DND-41 (cell line): ENCODE results near the gene EXTL2.
A peak's percentile ranks its signal among the peaks of the same experiment; 100 is the strongest.

ENCODE experiments used
- ATAC-seq: fragments of 200-7000 bp; cut with Tn5 transposase; 3 replicates; pipeline ENCODE4 v1.9.1; 2021; ENCODE audit warnings: low read depth; ENCODE audit not compliant: insufficient read depth
- DNase-seq: peaks from one replicate; pipeline ENCODE4 v3.0.0-alpha.2; 2020
- H2AFZ ChIP-seq: 2 replicates; pipeline ENCODE4 v1.6.0; 2012; ENCODE audit warnings: low read depth, low read length
- H3K27ac ChIP-seq: 2 replicates; pipeline ENCODE4 v1.5.1; 2012; ENCODE audit warnings: low read length, inconsistent platforms
- H3K27me3 ChIP-seq: fragments of 200-600 bp; sonication (generic); 2 replicates; pipeline ENCODE4 v1.6.0; 2012; ENCODE audit warnings: low read length, mild to moderate bottlenecking, inconsistent platforms; ENCODE audit not compliant: insufficient read depth, poor library complexity
- H3K36me3 ChIP-seq: 2 replicates; pipeline ENCODE4 v1.5.1; 2012; ENCODE audit warnings: low read length, inconsistent platforms; ENCODE audit not compliant: insufficient read depth
- H3K4me1 ChIP-seq: 2 replicates; pipeline ENCODE4 v1.5.1; 2012; ENCODE audit warnings: mild to moderate bottlenecking, low read length; ENCODE audit not compliant: insufficient read depth
- H3K4me2 ChIP-seq: 2 replicates; pipeline ENCODE4 v1.6.0; 2012; ENCODE audit warnings: mild to moderate bottlenecking, moderate library complexity, low read length, inconsistent platforms; ENCODE audit not compliant: insufficient read depth
- H3K4me3 ChIP-seq, 2 experiments: fragments of 200-600 bp in 1 of 2; shearing (Covaris generic) in 1 of 2; 2 replicates each; pipeline ENCODE4 v1.5.1; 2012 to 2016; ENCODE audit warnings: inconsistent platforms in 2 of 2, low read length in 2 of 2, mild to moderate bottlenecking in 2 of 2, low read depth in 1 of 2, moderate library complexity in 1 of 2
- H3K79me2 ChIP-seq: 2 replicates; pipeline ENCODE4 v1.6.0; 2012; ENCODE audit warnings: low read length, inconsistent platforms; ENCODE audit not compliant: insufficient read depth
- H3K9ac ChIP-seq: 2 replicates; pipeline ENCODE4 v1.6.0; 2012; ENCODE audit warnings: low read depth, mild to moderate bottlenecking, inconsistent platforms, low read length, moderate library complexity
- H3K9me3 ChIP-seq: 2 replicates; pipeline ENCODE4 v1.5.1; 2012; ENCODE audit warnings: low read length, moderate library complexity, mild to moderate bottlenecking, inconsistent platforms; ENCODE audit not compliant: insufficient read depth, severe bottlenecking
- H4K20me1 ChIP-seq: 2 replicates; pipeline ENCODE4 v1.6.0; 2012; ENCODE audit warnings: low read length; ENCODE audit not compliant: insufficient read depth
- CTCF ChIP-seq: IDR thresholded peaks from 2 replicates; pipeline ENCODE4 v1.5.1; 2012; ENCODE audit warnings: borderline replicate concordance, low read length, moderate library complexity, mild to moderate bottlenecking; ENCODE audit not compliant: poor library complexity, severe bottlenecking; ENCODE audit errors: extremely low read depth
- EZH2 ChIP-seq: IDR thresholded peaks from 3 replicates; pipeline ENCODE4 v1.6.1; 2012; ENCODE audit warnings: borderline replicate concordance, low read depth, mild to moderate bottlenecking, moderate library complexity, low read length, inconsistent platforms; ENCODE audit not compliant: severe bottlenecking

The EXTL2 gene

GRCh38 chr1:100902365-100902764, 7.7 kb upstream of the EXTL2 start:
- Histone ChIP-seq H4K20me1 (peaks cover under 1% of the 10 kb centered on the region; the same call in 1 of the 2 replicates), H2AFZ (no peak overlapping the region), H3K27ac (no peak overlapping the region), H3K79me2 (peaks cover 71% of the 10 kb centered on the region), H3K9ac (no peak overlapping the region), H3K27me3 (no peaks in the 10 kb centered on the region), H3K4me3 (no peak overlapping the region), H3K4me1 (peaks cover 37% of the 10 kb centered on the region), H3K4me2 (no peak overlapping the region), H3K9me3 (no peaks in the 10 kb centered on the region), H3K36me3 (peaks cover 75% of the 10 kb centered on the region)
- ATAC-seq (peak; percentile 87), DNase-seq (no peak)
- TF ChIP-seq EZH2 (no peak), CTCF (no peak)

- Histone ChIP-seq H3K9me3 (no peaks in the 10 kb centered on the region), H3K9ac (peak overlapping the region; percentile 84), H2AFZ (peak overlapping the region; percentile 82), H3K36me3 (peaks cover 45% of the 10 kb centered on the region), H3K4me2 (peak overlapping the region; percentile 68), H3K79me2 (peaks cover 86% of the 10 kb centered on the region), H3K27me3 (no peaks in the 10 kb centered on the region), H3K27ac (peak overlapping the region; percentile 92), H4K20me1 (peaks cover 7% of the 10 kb centered on the region; the same call in 1 of the 2 replicates), H3K4me3 (peak overlapping the region; percentile 66 to 88), H3K4me1 (peaks cover 53% of the 10 kb centered on the region)
- TF ChIP-seq EZH2: no peak
- TF ChIP-seq CTCF: no peak
- ATAC-seq (peak; percentile 57), DNase-seq (peak; percentile 54)
Observed at GRCh38 chr1:100896481-100896982, 1.9 kb upstream of the EXTL2 start.

GRCh38 chr1:100895540-100896480, 1.2 kb upstream of the EXTL2 start, which contains the start of gene SLC30A7:
Gene SLC30A7 (plus strand): TSS chr1:100896090. CDS start chr1:100896263, 173 bp downstream.
- Histone ChIP-seq H3K4me3 (peak within 1 kb of the TSS; percentile 66 to 88), H3K9ac (peak within 1 kb of the TSS; percentile 84), H3K4me1 (peaks cover 48% of the 10 kb centered on the region), H3K9me3 (peaks cover 5% of the 10 kb centered on the region), H3K79me2 (peaks cover 81% of the 10 kb centered on the region), H3K27me3 (no peaks in the 10 kb centered on the region), H3K27ac (peak within 1 kb of the TSS; percentile 92), H4K20me1 (peaks cover 7% of the 10 kb centered on the region; the same call in 1 of the 2 replicates), H3K4me2 (peak within 1 kb of the TSS; percentile 68), H2AFZ (peak within 1 kb of the TSS; percentile 82), H3K36me3 (peaks cover 38% of the 10 kb centered on the region)
- TF ChIP-seq CTCF: no peak
- no peak for TF ChIP-seq EZH2
- ATAC-seq (peak; percentile 83), DNase-seq (peak; percentile 97)
